Medulla oblongata (tissue), 1 donor: ENCODE results near the gene APBB2.

Source experiments
- DNase-seq: peaks from one replicate; pipeline ENCODE4 v3.0.0-alpha.2; 2015; ENCODE audit errors: extremely low spot score

APBB2 gene

DNA sequence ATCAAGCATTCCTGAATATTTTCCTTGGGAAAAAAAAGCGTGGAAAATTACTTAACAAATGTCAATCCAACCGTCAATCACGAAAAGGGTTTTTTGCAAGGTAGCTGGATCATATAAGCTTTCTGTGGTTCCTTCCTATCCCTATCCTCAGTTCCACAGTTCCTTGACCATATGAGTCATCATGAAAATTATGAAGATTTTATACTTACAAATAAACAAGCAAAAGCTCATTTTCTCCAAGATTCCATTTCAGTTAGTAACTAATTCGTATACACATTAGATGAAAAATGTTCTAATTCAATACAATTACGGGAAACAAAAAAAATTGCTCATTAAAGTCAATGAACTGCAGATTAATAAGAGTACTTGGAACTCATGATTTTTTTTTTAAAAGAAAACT lies 235.8 kb downstream of the APBB2 start:
- DNase-seq, result no peak

DNA sequence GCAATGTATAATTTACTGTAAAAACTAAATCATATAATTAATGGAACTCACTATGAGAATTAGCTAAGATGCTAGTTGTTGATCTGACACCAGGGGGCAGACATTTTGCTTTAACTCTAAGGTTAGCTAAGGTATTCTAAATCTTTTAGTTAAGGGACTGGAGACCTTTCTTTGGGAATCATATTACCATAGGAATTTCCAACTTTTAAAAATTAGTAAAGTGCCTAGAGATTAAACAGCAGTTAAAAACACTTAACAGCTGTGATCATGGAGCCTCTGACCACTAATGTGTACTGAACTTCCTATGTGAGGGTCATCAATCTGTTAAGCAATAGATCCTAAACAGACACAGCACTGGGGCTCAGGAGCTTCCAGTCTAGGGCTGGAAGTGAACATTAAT lies 238.0 kb downstream of the APBB2 start:
- peak; percentile 62 for DNase-seq

DNA sequence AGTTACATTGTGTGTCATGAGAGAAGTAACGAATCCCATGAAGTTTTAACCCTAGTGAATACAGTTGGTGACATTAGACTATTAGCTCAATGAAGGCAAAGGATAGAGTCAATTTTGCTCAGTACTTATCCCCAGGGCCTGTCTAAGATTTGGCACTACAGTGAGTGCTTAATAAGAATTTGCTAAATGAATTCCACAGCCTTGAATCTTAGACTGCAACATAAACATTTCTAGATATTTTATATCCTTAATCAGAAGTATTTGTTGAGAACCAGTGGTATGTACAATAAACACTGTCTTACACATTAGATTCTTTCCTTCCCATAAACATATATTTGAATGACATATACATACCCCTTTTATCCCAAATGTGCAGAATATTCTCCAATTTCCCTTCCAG lies 241.6 kb downstream of the APBB2 start:
- no peak for DNase-seq

GRCh38 chr4:40971338-40971737 lies 243.0 kb downstream of the APBB2 start:
- no peak for DNase-seq

- DNase-seq, result no peak
Observed at GRCh38 chr4:40969501-40969900, 244.8 kb downstream of the APBB2 start.

GRCh38 chr4:40967550-40967949 lies 246.8 kb downstream of the APBB2 start:
- DNase-seq, result no peak

GRCh38 chr4:40966091-40966490 lies 248.3 kb downstream of the APBB2 start:
- no peak for DNase-seq

GRCh38 chr4:40963897-40964478 lies 250.4 kb downstream of the APBB2 start:
- no peak for DNase-seq

GRCh38 chr4:40962551-40963180 lies 251.7 kb downstream of the APBB2 start:
- DNase-seq, result no peak

GRCh38 chr4:40960941-40961340 lies 253.4 kb downstream of the APBB2 start:
- DNase-seq, result no peak

DNA sequence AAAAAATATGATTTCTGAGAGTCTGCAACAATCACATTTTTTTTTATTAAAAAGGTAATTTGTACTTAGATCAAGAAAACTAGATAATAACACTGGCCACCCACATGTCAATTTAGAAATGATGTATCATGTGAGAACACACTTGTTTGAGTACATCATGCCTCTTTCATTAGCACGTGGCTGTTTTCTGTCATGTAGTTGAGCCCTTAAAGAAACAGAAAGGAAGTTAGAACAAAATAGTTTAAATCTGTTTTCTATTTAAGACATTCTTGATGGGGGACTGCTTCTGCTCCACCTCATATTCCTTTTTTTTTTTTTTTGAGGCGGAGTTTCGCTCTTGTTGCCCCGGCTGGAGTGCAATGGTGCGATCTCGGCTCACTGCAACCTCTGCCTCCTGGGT lies 257.1 kb downstream of the APBB2 start:
- no peak for DNase-seq

GRCh38 chr4:40956721-40957255 lies 257.6 kb downstream of the APBB2 start:
- no peak for DNase-seq

DNA sequence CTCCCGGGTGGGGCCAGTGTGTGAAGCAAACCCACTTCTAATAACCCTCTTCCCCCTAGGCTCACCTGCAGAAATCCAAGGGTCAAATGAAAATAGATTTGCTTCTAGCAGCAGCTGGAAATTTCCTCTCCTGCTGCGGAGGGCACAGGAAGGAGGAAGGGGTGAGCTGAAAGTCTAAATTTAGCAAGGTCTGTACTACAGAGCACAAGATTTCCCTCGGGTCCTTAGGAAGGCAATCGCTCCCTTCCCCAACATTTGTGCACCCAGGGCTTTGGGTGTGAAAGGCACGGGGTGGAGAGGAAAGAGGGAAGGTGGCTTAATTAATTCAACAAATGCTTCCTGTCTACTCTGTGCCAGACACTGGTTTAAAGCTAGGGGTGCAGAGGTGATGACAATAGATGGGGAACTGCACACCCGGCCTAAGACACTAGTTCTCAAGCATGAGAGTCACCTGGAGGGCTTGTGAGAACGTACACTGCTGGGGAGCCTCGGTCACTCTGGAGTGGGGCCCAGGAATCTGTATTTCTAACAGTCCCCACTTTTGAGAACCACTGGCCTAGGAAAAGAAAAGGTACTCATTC lies 260.2 kb downstream of the APBB2 start:
- DNase-seq, result no peak

- DNase-seq, result peak; percentile 57
Observed at GRCh38 chr4:40953283-40954087, 260.9 kb downstream of the APBB2 start.

GRCh38 chr4:40952672-40953071 lies 261.7 kb downstream of the APBB2 start:
- no peak for DNase-seq

DNA sequence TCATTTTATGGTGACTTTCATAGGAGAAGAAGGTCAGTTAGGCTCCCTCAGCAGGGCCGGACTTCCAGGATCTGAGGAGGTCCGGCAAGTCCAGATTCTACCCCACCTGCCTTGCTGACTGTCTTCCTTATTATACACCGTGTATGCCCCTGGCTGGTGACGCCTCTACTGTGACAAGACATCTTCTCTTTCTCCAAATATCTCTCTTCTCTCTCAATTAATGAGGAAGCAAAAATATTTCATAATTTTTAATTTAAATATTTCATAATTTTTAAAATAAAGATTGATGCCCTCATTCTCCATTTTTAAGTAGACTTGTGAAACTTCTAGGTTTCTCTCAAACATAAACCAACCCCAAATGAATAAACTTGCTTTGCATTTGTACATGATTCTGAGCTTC lies 262.1 kb downstream of the APBB2 start:
- no peak for DNase-seq

GRCh38 chr4:40951026-40951425 lies 263.3 kb downstream of the APBB2 start:
- DNase-seq, result no peak

- no peak for DNase-seq
Observed at GRCh38 chr4:40949358-40950100, 264.8 kb downstream of the APBB2 start.

DNA sequence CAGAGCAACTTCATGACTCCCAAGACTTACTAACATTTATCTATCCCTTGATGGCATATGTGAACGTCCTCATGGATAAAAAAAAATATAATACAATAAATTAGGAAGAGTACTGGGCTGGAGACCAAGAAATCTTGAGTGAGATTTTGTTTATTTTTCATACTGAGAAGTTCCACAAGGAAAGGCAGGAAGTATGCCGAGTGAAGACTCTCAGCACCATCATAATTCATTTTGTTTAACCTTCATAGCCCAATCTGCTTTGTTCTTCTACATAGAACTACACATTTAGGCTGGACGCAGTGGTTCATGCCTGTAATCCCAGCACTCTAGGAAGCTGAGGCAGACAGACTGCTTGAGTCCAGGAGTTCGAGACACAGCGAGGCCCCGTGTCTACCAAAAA lies 266.3 kb downstream of the APBB2 start:
- no peak for DNase-seq

- peak; percentile 41 for DNase-seq
Observed at GRCh38 chr4:40946652-40947051, 267.7 kb downstream of the APBB2 start.

DNA sequence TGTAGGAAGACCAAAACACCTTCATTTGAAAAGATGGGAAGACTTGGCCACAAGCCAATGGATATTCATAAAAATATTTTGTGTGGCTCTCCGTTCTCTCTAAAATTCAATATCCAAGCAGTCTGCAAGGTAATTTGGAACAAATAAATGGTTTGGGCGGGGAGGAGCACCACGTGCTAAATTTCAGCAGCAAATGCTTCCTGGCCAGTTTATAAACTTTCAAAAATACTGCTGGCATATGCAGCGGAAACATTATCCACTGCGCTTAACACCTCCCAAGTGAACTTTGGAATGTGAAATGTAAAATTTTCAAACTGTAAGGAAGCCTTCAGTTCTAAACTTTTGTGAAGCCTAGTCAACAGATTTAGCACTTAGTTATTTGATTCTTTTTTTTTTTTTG lies 273.6 kb downstream of the APBB2 start:
- DNase-seq, result no peak

- no peak for DNase-seq
Observed at GRCh38 chr4:40940317-40940741, 274.0 kb downstream of the APBB2 start.
